K562 (cell line): ENCODE data around the gene SNAI1. TPM values are rescaled to one million over a fixed set of nuclear protein-coding genes. Genes with fewer than 3 reads are reported as not detected.

ENCODE experiments used
- BHLHE40 ChIP-seq: IDR thresholded peaks from 2 replicates; pipeline ENCODE4 v1.6.1; 2011; ENCODE audit warnings: low read length, improper control_type of control experiment
- DACH1 ChIP-seq: fragments of 450-650 bp; IDR thresholded peaks from 2 replicates; pipeline ENCODE4 v1.6.1; 2018; ENCODE audit not compliant: partially characterized antibody
- EHMT2 ChIP-seq: fragments of 450-650 bp; IDR thresholded peaks from 2 replicates; pipeline ENCODE4 v1.6.1; 2018; ENCODE audit warnings: antibody characterized with exemption
- EWSR1 ChIP-seq: fragments of 450-650 bp; IDR thresholded peaks from 2 replicates; pipeline ENCODE4 v1.6.1; 2018; ENCODE audit warnings: borderline replicate concordance, mild to moderate bottlenecking, low read depth, moderate library complexity; ENCODE audit not compliant: partially characterized antibody
- JUND ChIP-seq, 2 experiments: IDR thresholded peaks; 2 replicates in 1 of 2; 3 replicates in 1 of 2; pipeline ENCODE4 v1.6.1; 2011; ENCODE audit warnings: borderline replicate concordance in 2 of 2, low read depth in 2 of 2, low read length in 2 of 2, improper control_type of control experiment in 1 of 2, missing biosample characterization in 1 of 2, missing genetic modification characterization in 1 of 2, missing genetic modification reagents in 1 of 2
- SMAD4 ChIP-seq: fragments of 250-450 bp; sonication (Bioruptor Pico); conservative IDR thresholded peaks from 2 replicates; pipeline ENCODE4 v1.8.0; 2021; ENCODE audit warnings: inconsistent platforms, mild to moderate bottlenecking, moderate library complexity
- SNIP1 ChIP-seq: fragments of 450-650 bp; IDR thresholded peaks from 2 replicates; pipeline ENCODE4 v1.7.1; 2017; ENCODE audit warnings: low read depth, mild to moderate bottlenecking
- ZNF77 ChIP-seq: fragments of 250-450 bp; sonication (Bioruptor Pico); IDR thresholded peaks from 2 replicates; pipeline ENCODE4 v1.5.0; 2020
- polyA plus RNA-seq, 8 experiments: library from polyadenylated mRNA; depleted of rRNA in 4 of 8; stranded (reverse) in 5 of 8; unstranded in 3 of 8; fragments of >200 nt; fragmentation: Nextera tagmentation in 2 of 8; fragmentation: Illumina TruSeq in 1 of 8; extraction: Ambion mirVana in 2 of 8; extraction: Trizol in 1 of 8; gene quantifications; 2 replicates each; pipeline versions ENCODE4 v1.2.1 to v1.2.3, GENCODE V29; 2011 to 2014; ENCODE audit warnings: inconsistent platforms in 1 of 8, missing spikeins in 1 of 8
- total RNA-seq, 7 experiments: library from RNA; depleted of rRNA in 6 of 7; stranded (reverse); fragments of >200 nt in 6 of 7; fragmentation: Illumina TruSeq in 2 of 7; extraction: Trizol in 2 of 7; gene quantifications; 2 replicates each; pipeline versions ENCODE4 v1.2.1 to v1.2.3, GENCODE V29; 2011 to 2021; ENCODE audit warnings: low replicate concordance in 1 of 7
- TF ChIP-seq, protein P1 (sequence below): fragments of 450-650 bp; IDR thresholded peaks from 2 replicates; pipeline ENCODE4 v1.6.1; 2016; ENCODE audit warnings: mild to moderate bottlenecking, moderate library complexity
- TF ChIP-seq, protein P2 (sequence below): sonication (generic); formaldehyde crosslinking; IDR thresholded peaks from 2 replicates; pipeline ENCODE4 v1.5.0; 2020; ENCODE audit warnings: missing genetic modification reagents
- TF ChIP-seq, protein P3 (sequence below), 3 experiments: IDR thresholded peaks in 2 of 3; conservative IDR thresholded peaks in 1 of 3; 2 replicates each; pipeline ENCODE4 v1.5.1; 2011 to 2012; ENCODE audit warnings: low read length in 3 of 3, mild to moderate bottlenecking in 3 of 3, control low read depth in 2 of 3, improper control_type of control experiment in 1 of 3, inconsistent platforms in 1 of 3, low read depth in 1 of 3, mixed read lengths in 1 of 3, moderate library complexity in 1 of 3; ENCODE audit not compliant: insufficient read depth in 2 of 3

SNAI1 gene
- total and polyA plus RNA-seq, 9 of the 15 experiments (the other 6 are each of a cell fraction or from before 2014, with no cell fraction given) = 0.32 to 11.6 (median 2.0) TPM

DNA sequence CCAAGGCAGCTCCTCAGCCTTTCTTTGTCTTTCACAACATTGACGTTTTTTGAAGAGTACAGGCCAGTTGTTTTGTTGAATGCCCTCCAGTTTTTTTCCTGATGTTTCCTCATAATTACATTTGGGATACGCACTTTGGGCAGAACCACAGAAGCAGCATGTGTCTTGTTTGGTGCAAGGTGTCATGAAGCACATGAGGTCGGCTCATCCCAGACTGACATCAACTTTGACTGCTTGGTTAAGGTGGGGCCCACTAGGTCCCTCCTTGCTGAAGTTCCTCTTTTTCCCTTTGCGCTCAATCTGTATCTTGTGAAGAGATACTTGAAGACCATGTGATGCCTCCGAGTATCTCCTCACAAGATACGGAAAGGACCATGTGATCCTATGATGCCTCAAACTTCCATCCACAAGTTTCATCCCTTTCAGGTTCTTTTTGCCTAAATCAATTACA is 10.5 kb downstream of the SNAI1 start (continued):
- TF ChIP-seq, protein P1, sequence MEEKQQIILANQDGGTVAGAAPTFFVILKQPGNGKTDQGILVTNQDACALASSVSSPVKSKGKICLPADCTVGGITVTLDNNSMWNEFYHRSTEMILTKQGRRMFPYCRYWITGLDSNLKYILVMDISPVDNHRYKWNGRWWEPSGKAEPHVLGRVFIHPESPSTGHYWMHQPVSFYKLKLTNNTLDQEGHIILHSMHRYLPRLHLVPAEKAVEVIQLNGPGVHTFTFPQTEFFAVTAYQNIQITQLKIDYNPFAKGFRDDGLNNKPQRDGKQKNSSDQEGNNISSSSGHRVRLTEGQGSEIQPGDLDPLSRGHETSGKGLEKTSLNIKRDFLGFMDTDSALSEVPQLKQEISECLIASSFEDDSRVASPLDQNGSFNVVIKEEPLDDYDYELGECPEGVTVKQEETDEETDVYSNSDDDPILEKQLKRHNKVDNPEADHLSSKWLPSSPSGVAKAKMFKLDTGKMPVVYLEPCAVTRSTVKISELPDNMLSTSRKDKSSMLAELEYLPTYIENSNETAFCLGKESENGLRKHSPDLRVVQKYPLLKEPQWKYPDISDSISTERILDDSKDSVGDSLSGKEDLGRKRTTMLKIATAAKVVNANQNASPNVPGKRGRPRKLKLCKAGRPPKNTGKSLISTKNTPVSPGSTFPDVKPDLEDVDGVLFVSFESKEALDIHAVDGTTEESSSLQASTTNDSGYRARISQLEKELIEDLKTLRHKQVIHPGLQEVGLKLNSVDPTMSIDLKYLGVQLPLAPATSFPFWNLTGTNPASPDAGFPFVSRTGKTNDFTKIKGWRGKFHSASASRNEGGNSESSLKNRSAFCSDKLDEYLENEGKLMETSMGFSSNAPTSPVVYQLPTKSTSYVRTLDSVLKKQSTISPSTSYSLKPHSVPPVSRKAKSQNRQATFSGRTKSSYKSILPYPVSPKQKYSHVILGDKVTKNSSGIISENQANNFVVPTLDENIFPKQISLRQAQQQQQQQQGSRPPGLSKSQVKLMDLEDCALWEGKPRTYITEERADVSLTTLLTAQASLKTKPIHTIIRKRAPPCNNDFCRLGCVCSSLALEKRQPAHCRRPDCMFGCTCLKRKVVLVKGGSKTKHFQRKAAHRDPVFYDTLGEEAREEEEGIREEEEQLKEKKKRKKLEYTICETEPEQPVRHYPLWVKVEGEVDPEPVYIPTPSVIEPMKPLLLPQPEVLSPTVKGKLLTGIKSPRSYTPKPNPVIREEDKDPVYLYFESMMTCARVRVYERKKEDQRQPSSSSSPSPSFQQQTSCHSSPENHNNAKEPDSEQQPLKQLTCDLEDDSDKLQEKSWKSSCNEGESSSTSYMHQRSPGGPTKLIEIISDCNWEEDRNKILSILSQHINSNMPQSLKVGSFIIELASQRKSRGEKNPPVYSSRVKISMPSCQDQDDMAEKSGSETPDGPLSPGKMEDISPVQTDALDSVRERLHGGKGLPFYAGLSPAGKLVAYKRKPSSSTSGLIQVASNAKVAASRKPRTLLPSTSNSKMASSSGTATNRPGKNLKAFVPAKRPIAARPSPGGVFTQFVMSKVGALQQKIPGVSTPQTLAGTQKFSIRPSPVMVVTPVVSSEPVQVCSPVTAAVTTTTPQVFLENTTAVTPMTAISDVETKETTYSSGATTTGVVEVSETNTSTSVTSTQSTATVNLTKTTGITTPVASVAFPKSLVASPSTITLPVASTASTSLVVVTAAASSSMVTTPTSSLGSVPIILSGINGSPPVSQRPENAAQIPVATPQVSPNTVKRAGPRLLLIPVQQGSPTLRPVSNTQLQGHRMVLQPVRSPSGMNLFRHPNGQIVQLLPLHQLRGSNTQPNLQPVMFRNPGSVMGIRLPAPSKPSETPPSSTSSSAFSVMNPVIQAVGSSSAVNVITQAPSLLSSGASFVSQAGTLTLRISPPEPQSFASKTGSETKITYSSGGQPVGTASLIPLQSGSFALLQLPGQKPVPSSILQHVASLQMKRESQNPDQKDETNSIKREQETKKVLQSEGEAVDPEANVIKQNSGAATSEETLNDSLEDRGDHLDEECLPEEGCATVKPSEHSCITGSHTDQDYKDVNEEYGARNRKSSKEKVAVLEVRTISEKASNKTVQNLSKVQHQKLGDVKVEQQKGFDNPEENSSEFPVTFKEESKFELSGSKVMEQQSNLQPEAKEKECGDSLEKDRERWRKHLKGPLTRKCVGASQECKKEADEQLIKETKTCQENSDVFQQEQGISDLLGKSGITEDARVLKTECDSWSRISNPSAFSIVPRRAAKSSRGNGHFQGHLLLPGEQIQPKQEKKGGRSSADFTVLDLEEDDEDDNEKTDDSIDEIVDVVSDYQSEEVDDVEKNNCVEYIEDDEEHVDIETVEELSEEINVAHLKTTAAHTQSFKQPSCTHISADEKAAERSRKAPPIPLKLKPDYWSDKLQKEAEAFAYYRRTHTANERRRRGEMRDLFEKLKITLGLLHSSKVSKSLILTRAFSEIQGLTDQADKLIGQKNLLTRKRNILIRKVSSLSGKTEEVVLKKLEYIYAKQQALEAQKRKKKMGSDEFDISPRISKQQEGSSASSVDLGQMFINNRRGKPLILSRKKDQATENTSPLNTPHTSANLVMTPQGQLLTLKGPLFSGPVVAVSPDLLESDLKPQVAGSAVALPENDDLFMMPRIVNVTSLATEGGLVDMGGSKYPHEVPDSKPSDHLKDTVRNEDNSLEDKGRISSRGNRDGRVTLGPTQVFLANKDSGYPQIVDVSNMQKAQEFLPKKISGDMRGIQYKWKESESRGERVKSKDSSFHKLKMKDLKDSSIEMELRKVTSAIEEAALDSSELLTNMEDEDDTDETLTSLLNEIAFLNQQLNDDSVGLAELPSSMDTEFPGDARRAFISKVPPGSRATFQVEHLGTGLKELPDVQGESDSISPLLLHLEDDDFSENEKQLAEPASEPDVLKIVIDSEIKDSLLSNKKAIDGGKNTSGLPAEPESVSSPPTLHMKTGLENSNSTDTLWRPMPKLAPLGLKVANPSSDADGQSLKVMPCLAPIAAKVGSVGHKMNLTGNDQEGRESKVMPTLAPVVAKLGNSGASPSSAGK = peak; percentile 87
- peak; percentile 20; the same call in 1 of the 2 replicates for TF ChIP-seq BHLHE40
- TF ChIP-seq ZNF77 (CRISPR knock-in tag) = no peak
- peak; percentile 90 for TF ChIP-seq SNIP1
- TF ChIP-seq, protein P2, sequence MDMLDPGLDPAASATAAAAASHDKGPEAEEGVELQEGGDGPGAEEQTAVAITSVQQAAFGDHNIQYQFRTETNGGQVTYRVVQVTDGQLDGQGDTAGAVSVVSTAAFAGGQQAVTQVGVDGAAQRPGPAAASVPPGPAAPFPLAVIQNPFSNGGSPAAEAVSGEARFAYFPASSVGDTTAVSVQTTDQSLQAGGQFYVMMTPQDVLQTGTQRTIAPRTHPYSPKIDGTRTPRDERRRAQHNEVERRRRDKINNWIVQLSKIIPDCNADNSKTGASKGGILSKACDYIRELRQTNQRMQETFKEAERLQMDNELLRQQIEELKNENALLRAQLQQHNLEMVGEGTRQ (CRISPR knock-in tag) = peak; percentile 75
- TF ChIP-seq EHMT2 = peak; percentile 11; the same call in 1 of the 2 replicates
- TF ChIP-seq DACH1 = no peak
- TF ChIP-seq JUND (IDR thresholded peaks at IDR 0.05; ENCODE audit: borderline replicate concordance, low read depth, low read length) = peak; percentile 30; the same call in 1 of the 2 replicates
- no peak for TF ChIP-seq JUND (tag; IDR thresholded peaks at IDR 0.05; ENCODE audit: borderline replicate concordance, low read depth, low read length)
- TF ChIP-seq EWSR1 = no peak
- TF ChIP-seq, protein P3, sequence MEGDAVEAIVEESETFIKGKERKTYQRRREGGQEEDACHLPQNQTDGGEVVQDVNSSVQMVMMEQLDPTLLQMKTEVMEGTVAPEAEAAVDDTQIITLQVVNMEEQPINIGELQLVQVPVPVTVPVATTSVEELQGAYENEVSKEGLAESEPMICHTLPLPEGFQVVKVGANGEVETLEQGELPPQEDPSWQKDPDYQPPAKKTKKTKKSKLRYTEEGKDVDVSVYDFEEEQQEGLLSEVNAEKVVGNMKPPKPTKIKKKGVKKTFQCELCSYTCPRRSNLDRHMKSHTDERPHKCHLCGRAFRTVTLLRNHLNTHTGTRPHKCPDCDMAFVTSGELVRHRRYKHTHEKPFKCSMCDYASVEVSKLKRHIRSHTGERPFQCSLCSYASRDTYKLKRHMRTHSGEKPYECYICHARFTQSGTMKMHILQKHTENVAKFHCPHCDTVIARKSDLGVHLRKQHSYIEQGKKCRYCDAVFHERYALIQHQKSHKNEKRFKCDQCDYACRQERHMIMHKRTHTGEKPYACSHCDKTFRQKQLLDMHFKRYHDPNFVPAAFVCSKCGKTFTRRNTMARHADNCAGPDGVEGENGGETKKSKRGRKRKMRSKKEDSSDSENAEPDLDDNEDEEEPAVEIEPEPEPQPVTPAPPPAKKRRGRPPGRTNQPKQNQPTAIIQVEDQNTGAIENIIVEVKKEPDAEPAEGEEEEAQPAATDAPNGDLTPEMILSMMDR (IDR thresholded peaks at IDR 0.05 in 2 of 3, conservative IDR thresholded peaks at IDR 0.05 in 1 of 3; ENCODE audit: insufficient read depth in 2 of 3, low read depth in 1 of 3, low read length in 3 of 3) = no peak
- no peak for TF ChIP-seq SMAD4 (CRISPR knock-in tag)
